Tracheal epithelial cell (primary cell): ENCODE data around the gene NPAT. TPM values are rescaled to one million over a fixed set of nuclear protein-coding genes. Genes with fewer than 3 reads are reported as not detected.

ENCODE experiments used
- total RNA-seq: library from RNA; depleted of rRNA; stranded (reverse); fragments of >200 nt; gene quantifications from 2 replicates; pipeline ENCODE4 v1.2.1, GENCODE V29; 2014

The NPAT gene
- total RNA-seq: 8.2 and 9.6 TPM in 2 replicates

GRCh38 chr11:108222574-108223347 is at the start of gene NPAT, which contains the start of gene ATM:
TSS of gene NPAT (minus strand) at chr11:108222638. CDS start at chr11:108222536, 102 bp downstream.
TSS of gene ATM (plus strand) at chr11:108223067. CDS start at chr11:108227625, 4,558 bp downstream.

GRCh38 chr11:108121274-108122155 is 100.9 kb downstream of the NPAT start, which contains the start of gene ACAT1:
TSS of gene ACAT1 (plus strand) at chr11:108121567. CDS start at chr11:108121607, 40 bp downstream.

Other genes starting within 250 kb of the NPAT start
- 27.7 and 36.4 TPM in 2 replicates for gene CUL5, start 213.7 kb downstream of the NPAT start, total RNA-seq
- 45.4 and 48.7 TPM in 2 replicates for gene ACAT1, start 101.1 kb downstream of the NPAT start, total RNA-seq
- gene ATM, start 429 bp upstream of the NPAT start, total RNA-seq: 37.1 and 37.3 TPM in 2 replicates
- gene C11orf65, start 244.9 kb upstream of the NPAT start, total RNA-seq: 0.43 and 1.2 TPM in 2 replicates